SKM-1 (cell line): ENCODE data around the gene BMPER.

ENCODE experiments used
- DNase-seq: peaks from one replicate; lab custom pipeline; 2025; ENCODE audit not compliant: unreplicated experiment; lab: John Stamatoyannopoulos, UW

The BMPER gene

GRCh38 chr7:34131371-34131770 is 226.0 kb downstream of the BMPER start:
- DNase-seq = no peak

- DNase-seq = no peak
These were observed 228.1 kb downstream of the BMPER start for GRCh38 chr7:34133356-34133982.

- DNase-seq = peak; percentile 43
These were observed 228.8 kb downstream of the BMPER start for GRCh38 chr7:34133983-34134782.

GRCh38 chr7:34135924-34136323 is 230.6 kb downstream of the BMPER start:
- no peak for DNase-seq

GRCh38 chr7:34136698-34137097 is 231.4 kb downstream of the BMPER start:
- no peak for DNase-seq

- DNase-seq = no peak
These were observed 231.8 kb downstream of the BMPER start for GRCh38 chr7:34137176-34137575.

- no peak for DNase-seq
These were observed 233.1 kb downstream of the BMPER start for GRCh38 chr7:34138483-34138882.

GRCh38 chr7:34139086-34139485 is 233.7 kb downstream of the BMPER start:
- DNase-seq = no peak

- no peak for DNase-seq
These were observed 234.7 kb downstream of the BMPER start for GRCh38 chr7:34140066-34140465.

GRCh38 chr7:34143402-34143801 is 238.1 kb downstream of the BMPER start:
- DNase-seq = peak; percentile 83

GRCh38 chr7:34145603-34146002 is 240.3 kb downstream of the BMPER start:
- DNase-seq = no peak

GRCh38 chr7:34153656-34154270 is 248.4 kb downstream of the BMPER start:
- DNase-seq = no peak

GRCh38 chr7:34155220-34155908 is 250.0 kb downstream of the BMPER start:
- DNase-seq = peak; percentile 76

GRCh38 chr7:34156336-34156735 is 251.0 kb downstream of the BMPER start:
- DNase-seq = no peak

GRCh38 chr7:34157137-34157536 is 251.8 kb downstream of the BMPER start:
- no peak for DNase-seq

GRCh38 chr7:34158368-34159153 is 253.2 kb downstream of the BMPER start:
- no peak for DNase-seq

GRCh38 chr7:34160261-34160752 is 255.0 kb downstream of the BMPER start:
- no peak for DNase-seq

- no peak for DNase-seq
These were observed 256.8 kb downstream of the BMPER start for GRCh38 chr7:34162027-34162565.

GRCh38 chr7:34162677-34163076 is 257.3 kb downstream of the BMPER start:
- no peak for DNase-seq

GRCh38 chr7:34163956-34164355 is 258.6 kb downstream of the BMPER start:
- DNase-seq = no peak
